Measurements from ENCODE around the gene OR5A1.

Gene OR5A1

GRCh38 chr11:59436169-59436568 is at the start of gene OR5A1:
Gene OR5A1, plus strand, starts transcription at chr11:59436469. Its CDS starts 6,700 bp downstream, at chr11:59443169.
- TF ChIP-seq CTCF (IDR thresholded peaks at IDR 0.05; ENCODE audit: borderline replicate concordance, control extremely low read depth, extremely low read depth, insufficient read depth, missing control alignments): no peak
- in situ Hi-C loops (cut with MboI; ENCODE audit: low sequenced_read_pairs, unreplicated experiment): no loop called here
- no peak for DNase-seq (ENCODE audit: low spot score)

- TF ChIP-seq CTCF (IDR thresholded peaks at IDR 0.05; ENCODE audit: borderline replicate concordance, control extremely low read depth, extremely low read depth, insufficient read depth, missing control alignments): no peak
- in situ Hi-C loops (cut with MboI; ENCODE audit: low sequenced_read_pairs, unreplicated experiment): no loop called here
- no peak for DNase-seq (ENCODE audit: low spot score)
Measured at GRCh38 chr11:59394186-59394585, 42.1 kb upstream of the OR5A1 start.

GRCh38 chr11:59400461-59401261 is 35.6 kb upstream of the OR5A1 start:
- no peak for DNase-seq (ENCODE audit: low spot score)
- in situ Hi-C loops (cut with MboI; ENCODE audit: low sequenced_read_pairs, unreplicated experiment): no loop called here
- no peak for TF ChIP-seq CTCF (IDR thresholded peaks at IDR 0.05; ENCODE audit: borderline replicate concordance, control extremely low read depth, extremely low read depth, insufficient read depth, missing control alignments)

- in situ Hi-C loops (cut with MboI; ENCODE audit: low sequenced_read_pairs, unreplicated experiment): no loop called here
- DNase-seq (ENCODE audit: low spot score): no peak
- TF ChIP-seq CTCF (IDR thresholded peaks at IDR 0.05; ENCODE audit: borderline replicate concordance, control extremely low read depth, extremely low read depth, insufficient read depth, missing control alignments): no peak
Measured at GRCh38 chr11:59401262-59401552, 35.1 kb upstream of the OR5A1 start.

GRCh38 chr11:59403546-59403945 is 32.7 kb upstream of the OR5A1 start:
- TF ChIP-seq CTCF (IDR thresholded peaks at IDR 0.05; ENCODE audit: borderline replicate concordance, control extremely low read depth, extremely low read depth, insufficient read depth, missing control alignments): no peak
- DNase-seq (ENCODE audit: low spot score): no peak
- in situ Hi-C loops (cut with MboI; ENCODE audit: low sequenced_read_pairs, unreplicated experiment): no loop called here

- no peak for TF ChIP-seq CTCF (IDR thresholded peaks at IDR 0.05; ENCODE audit: borderline replicate concordance, control extremely low read depth, extremely low read depth, insufficient read depth, missing control alignments)
- DNase-seq (ENCODE audit: low spot score): no peak
- in situ Hi-C loops (cut with MboI; ENCODE audit: low sequenced_read_pairs, unreplicated experiment): no loop called here
Measured at GRCh38 chr11:59413646-59414045, 22.6 kb upstream of the OR5A1 start.
